ENCODE data around the gene NABP2. TPM values are rescaled to one million over a fixed set of nuclear protein-coding genes. Genes with fewer than 3 reads are reported as not detected.
A peak's percentile ranks its signal among the peaks of the same experiment; 100 is the strongest.

The NABP2 gene
- total and polyA plus RNA-seq, 10 of the 15 experiments (the other 5 are each of a cell fraction or from before 2014, with no cell fraction given): 20.7 to 97.9 (median 60.9) TPM

DNA sequence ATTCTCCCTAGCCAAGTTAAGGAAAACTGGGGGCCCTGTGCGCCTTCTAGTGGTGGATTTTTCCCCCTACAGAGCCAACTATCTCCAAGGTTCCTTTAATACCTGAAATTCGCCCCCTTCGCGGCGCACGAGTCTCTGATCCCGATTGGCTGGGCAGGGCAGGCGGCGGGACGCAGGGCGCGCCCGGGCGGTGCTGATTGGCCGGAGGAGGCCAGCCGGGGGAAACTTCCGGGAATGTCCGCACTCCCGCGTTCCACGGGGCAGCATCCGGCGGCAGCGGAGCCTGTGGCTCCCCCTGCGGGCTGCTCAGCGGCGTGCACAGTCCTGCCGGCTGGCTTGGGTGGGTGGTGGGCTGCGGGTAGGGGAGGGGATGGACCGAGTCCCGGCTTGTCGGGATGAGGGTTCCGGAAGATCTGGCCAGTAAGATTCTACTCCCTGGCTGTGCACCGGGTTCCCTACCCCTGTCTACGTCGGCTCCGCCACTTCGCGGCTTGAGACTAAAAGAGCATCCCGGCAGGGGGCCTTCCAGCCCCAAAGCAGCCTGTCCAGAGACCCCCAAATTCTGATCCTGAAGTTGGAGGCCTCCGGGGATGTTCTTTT lies at the start of gene NABP2 (continued):
- TF ChIP-seq TBL1XR1 (IDR thresholded peaks at IDR 0.05; ENCODE audit: low read depth, low read length): no peak
- TF ChIP-seq RCOR1 (conservative IDR thresholded peaks at IDR 0.05; ENCODE audit: low read depth, low read length): no peak
- peak; percentile 85 for TF ChIP-seq GABPA (IDR thresholded peaks at IDR 0.05; ENCODE audit: low read depth)
- TF ChIP-seq, protein P1, sequence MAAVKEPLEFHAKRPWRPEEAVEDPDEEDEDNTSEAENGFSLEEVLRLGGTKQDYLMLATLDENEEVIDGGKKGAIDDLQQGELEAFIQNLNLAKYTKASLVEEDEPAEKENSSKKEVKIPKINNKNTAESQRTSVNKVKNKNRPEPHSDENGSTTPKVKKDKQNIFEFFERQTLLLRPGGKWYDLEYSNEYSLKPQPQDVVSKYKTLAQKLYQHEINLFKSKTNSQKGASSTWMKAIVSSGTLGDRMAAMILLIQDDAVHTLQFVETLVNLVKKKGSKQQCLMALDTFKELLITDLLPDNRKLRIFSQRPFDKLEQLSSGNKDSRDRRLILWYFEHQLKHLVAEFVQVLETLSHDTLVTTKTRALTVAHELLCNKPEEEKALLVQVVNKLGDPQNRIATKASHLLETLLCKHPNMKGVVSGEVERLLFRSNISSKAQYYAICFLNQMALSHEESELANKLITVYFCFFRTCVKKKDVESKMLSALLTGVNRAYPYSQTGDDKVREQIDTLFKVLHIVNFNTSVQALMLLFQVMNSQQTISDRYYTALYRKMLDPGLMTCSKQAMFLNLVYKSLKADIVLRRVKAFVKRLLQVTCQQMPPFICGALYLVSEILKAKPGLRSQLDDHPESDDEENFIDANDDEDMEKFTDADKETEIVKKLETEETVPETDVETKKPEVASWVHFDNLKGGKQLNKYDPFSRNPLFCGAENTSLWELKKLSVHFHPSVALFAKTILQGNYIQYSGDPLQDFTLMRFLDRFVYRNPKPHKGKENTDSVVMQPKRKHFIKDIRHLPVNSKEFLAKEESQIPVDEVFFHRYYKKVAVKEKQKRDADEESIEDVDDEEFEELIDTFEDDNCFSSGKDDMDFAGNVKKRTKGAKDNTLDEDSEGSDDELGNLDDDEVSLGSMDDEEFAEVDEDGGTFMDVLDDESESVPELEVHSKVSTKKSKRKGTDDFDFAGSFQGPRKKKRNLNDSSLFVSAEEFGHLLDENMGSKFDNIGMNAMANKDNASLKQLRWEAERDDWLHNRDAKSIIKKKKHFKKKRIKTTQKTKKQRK (IDR thresholded peaks at IDR 0.05; ENCODE audit: low read depth, low read length): no peak; the same call in 1 of the 2 replicates
- no peak for TF ChIP-seq YBX1 (IDR thresholded peaks at IDR 0.05)
- 0 out of 2 replicates have a peak, but pooled peaks have one; percentile 17 for TF ChIP-seq ATF7 (IDR thresholded peaks at IDR 0.05; ENCODE audit: low read depth)
- no peak for TF ChIP-seq WRNIP1 (IDR thresholded peaks at IDR 0.05; ENCODE audit: borderline replicate concordance, low read depth, low read length)
- no peak; the same call in 1 of the 2 replicates for TF ChIP-seq PAX5 (IDR thresholded peaks at IDR 0.05; ENCODE audit: borderline replicate concordance, low read depth, low read length)
- peak; percentile 87 for TF ChIP-seq CHD2 (IDR thresholded peaks at IDR 0.05; ENCODE audit: borderline replicate concordance, low read depth, low read length)
- TF ChIP-seq MTA3 (IDR thresholded peaks at IDR 0.05; ENCODE audit: borderline replicate concordance, low read length): no peak
- TF ChIP-seq ZSCAN29 (IDR thresholded peaks at IDR 0.05): peak; percentile 96
- TF ChIP-seq, protein P2, sequence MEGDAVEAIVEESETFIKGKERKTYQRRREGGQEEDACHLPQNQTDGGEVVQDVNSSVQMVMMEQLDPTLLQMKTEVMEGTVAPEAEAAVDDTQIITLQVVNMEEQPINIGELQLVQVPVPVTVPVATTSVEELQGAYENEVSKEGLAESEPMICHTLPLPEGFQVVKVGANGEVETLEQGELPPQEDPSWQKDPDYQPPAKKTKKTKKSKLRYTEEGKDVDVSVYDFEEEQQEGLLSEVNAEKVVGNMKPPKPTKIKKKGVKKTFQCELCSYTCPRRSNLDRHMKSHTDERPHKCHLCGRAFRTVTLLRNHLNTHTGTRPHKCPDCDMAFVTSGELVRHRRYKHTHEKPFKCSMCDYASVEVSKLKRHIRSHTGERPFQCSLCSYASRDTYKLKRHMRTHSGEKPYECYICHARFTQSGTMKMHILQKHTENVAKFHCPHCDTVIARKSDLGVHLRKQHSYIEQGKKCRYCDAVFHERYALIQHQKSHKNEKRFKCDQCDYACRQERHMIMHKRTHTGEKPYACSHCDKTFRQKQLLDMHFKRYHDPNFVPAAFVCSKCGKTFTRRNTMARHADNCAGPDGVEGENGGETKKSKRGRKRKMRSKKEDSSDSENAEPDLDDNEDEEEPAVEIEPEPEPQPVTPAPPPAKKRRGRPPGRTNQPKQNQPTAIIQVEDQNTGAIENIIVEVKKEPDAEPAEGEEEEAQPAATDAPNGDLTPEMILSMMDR (IDR thresholded peaks at IDR 0.05 in 2 of 3, conservative IDR thresholded peaks at IDR 0.05 in 1 of 3; ENCODE audit: control insufficient read depth in 2 of 3, extremely low read depth in 1 of 3, insufficient read depth in 1 of 3, low read depth in 3 of 3, low read length in 3 of 3): peak; percentile 65 to 86 (median 85)
- TF ChIP-seq SREBF2 (IDR thresholded peaks at IDR 0.05; ENCODE audit: low read length): no peak
- TF ChIP-seq, protein P3, sequence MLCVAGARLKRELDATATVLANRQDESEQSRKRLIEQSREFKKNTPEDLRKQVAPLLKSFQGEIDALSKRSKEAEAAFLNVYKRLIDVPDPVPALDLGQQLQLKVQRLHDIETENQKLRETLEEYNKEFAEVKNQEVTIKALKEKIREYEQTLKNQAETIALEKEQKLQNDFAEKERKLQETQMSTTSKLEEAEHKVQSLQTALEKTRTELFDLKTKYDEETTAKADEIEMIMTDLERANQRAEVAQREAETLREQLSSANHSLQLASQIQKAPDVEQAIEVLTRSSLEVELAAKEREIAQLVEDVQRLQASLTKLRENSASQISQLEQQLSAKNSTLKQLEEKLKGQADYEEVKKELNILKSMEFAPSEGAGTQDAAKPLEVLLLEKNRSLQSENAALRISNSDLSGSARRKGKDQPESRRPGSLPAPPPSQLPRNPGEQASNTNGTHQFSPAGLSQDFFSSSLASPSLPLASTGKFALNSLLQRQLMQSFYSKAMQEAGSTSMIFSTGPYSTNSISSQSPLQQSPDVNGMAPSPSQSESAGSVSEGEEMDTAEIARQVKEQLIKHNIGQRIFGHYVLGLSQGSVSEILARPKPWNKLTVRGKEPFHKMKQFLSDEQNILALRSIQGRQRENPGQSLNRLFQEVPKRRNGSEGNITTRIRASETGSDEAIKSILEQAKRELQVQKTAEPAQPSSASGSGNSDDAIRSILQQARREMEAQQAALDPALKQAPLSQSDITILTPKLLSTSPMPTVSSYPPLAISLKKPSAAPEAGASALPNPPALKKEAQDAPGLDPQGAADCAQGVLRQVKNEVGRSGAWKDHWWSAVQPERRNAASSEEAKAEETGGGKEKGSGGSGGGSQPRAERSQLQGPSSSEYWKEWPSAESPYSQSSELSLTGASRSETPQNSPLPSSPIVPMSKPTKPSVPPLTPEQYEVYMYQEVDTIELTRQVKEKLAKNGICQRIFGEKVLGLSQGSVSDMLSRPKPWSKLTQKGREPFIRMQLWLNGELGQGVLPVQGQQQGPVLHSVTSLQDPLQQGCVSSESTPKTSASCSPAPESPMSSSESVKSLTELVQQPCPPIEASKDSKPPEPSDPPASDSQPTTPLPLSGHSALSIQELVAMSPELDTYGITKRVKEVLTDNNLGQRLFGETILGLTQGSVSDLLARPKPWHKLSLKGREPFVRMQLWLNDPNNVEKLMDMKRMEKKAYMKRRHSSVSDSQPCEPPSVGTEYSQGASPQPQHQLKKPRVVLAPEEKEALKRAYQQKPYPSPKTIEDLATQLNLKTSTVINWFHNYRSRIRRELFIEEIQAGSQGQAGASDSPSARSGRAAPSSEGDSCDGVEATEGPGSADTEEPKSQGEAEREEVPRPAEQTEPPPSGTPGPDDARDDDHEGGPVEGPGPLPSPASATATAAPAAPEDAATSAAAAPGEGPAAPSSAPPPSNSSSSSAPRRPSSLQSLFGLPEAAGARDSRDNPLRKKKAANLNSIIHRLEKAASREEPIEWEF (IDR thresholded peaks at IDR 0.05; ENCODE audit: insufficient replicate concordance, low read depth, low read length): no peak
- no peak for TF ChIP-seq KDM1A (IDR thresholded peaks at IDR 0.05; ENCODE audit: borderline replicate concordance)
- TF ChIP-seq, protein P4, sequence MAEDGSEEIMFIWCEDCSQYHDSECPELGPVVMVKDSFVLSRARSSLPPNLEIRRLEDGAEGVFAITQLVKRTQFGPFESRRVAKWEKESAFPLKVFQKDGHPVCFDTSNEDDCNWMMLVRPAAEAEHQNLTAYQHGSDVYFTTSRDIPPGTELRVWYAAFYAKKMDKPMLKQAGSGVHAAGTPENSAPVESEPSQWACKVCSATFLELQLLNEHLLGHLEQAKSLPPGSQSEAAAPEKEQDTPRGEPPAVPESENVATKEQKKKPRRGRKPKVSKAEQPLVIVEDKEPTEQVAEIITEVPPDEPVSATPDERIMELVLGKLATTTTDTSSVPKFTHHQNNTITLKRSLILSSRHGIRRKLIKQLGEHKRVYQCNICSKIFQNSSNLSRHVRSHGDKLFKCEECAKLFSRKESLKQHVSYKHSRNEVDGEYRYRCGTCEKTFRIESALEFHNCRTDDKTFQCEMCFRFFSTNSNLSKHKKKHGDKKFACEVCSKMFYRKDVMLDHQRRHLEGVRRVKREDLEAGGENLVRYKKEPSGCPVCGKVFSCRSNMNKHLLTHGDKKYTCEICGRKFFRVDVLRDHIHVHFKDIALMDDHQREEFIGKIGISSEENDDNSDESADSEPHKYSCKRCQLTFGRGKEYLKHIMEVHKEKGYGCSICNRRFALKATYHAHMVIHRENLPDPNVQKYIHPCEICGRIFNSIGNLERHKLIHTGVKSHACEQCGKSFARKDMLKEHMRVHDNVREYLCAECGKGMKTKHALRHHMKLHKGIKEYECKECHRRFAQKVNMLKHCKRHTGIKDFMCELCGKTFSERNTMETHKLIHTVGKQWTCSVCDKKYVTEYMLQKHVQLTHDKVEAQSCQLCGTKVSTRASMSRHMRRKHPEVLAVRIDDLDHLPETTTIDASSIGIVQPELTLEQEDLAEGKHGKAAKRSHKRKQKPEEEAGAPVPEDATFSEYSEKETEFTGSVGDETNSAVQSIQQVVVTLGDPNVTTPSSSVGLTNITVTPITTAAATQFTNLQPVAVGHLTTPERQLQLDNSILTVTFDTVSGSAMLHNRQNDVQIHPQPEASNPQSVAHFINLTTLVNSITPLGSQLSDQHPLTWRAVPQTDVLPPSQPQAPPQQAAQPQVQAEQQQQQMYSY (CRISPR knock-in tag; IDR thresholded peaks at IDR 0.05): no peak

Data from GM12878 (cell line).